WTC11 (cell line): ENCODE results near the gene TNS3. TPM values are rescaled to one million over a fixed set of nuclear protein-coding genes. Genes with fewer than 3 reads are reported as not detected.

ENCODE experiments used
- ATAC-seq: fragments of 200-7000 bp; cut with Tn5 transposase; 2 replicates; pipeline ENCODE4 v1.10.0; 2021; ENCODE audit warnings: mild to moderate bottlenecking, moderate library complexity
- CTCF ChIA-PET: fragments of 300-600 bp; sonication (Branson Sonifier 250); formaldehyde crosslinking; loops from one replicate; lab custom pipeline; 2021; ENCODE audit warnings: antibody characterized with exemption; lab: Charles Lee
- POLR2A ChIA-PET: fragments of 350-600 bp; sonication (Branson Sonifier 250); formaldehyde crosslinking; loops from one replicate; lab custom pipeline; 2021; ENCODE audit warnings: antibody characterized with exemption; lab: Charles Lee
- DNase-seq: peaks from one replicate; pipeline ENCODE4 v3.0.0; 2021; ENCODE audit warnings: low spot score
- H3K27ac Mint-ChIP-seq: 2 replicates; pipeline ENCODE4 v1.8.0; 2021; ENCODE audit warnings: mixed read lengths
- H3K27me3 Mint-ChIP-seq: 2 replicates; pipeline ENCODE4 v1.8.0; 2021; ENCODE audit warnings: low read depth, mild to moderate bottlenecking, moderate library complexity, mixed read lengths
- H3K36me3 Mint-ChIP-seq: 2 replicates; pipeline ENCODE4 v1.8.0; 2021; ENCODE audit warnings: mixed read lengths
- H3K4me1 Mint-ChIP-seq: 2 replicates; pipeline ENCODE4 v1.8.0; 2022; ENCODE audit warnings: mixed read lengths
- H3K4me3 Mint-ChIP-seq: 2 replicates; pipeline ENCODE4 v1.8.0; 2021; ENCODE audit warnings: mild to moderate bottlenecking, moderate library complexity, mixed read lengths
- H3K9me3 Mint-ChIP-seq: 2 replicates; pipeline ENCODE4 v1.8.0; 2021; ENCODE audit warnings: mixed read lengths
- ATF1 ChIP-seq: sonication (generic); formaldehyde crosslinking; IDR thresholded peaks from 2 replicates; pipeline ENCODE4 v1.8.1; 2023; ENCODE audit warnings: mild to moderate bottlenecking, moderate library complexity, missing genetic modification reagents
- ATF2 ChIP-seq: sonication (generic); formaldehyde crosslinking; IDR thresholded peaks from 2 replicates; pipeline ENCODE4 v1.8.1; 2022; ENCODE audit warnings: low read depth, missing genetic modification reagents, borderline replicate concordance
- CDX4 ChIP-seq: fragments of 250-450 bp; sonication (Bioruptor Pico); IDR thresholded peaks from 2 replicates; pipeline ENCODE4 v1.9.0; 2021; ENCODE audit warnings: moderate library complexity, mild to moderate bottlenecking, inconsistent platforms, borderline replicate concordance
- E2F1 ChIP-seq: sonication (generic); formaldehyde crosslinking; IDR thresholded peaks from 2 replicates; pipeline ENCODE4 v1.8.0; 2022; ENCODE audit warnings: mild to moderate bottlenecking, missing genetic modification reagents
- EMX1 ChIP-seq: fragments of 250-450 bp; sonication (Bioruptor Pico); IDR thresholded peaks from 2 replicates; pipeline ENCODE4 v1.8.0; 2021; ENCODE audit warnings: mild to moderate bottlenecking
- ETV6 ChIP-seq: sonication (generic); formaldehyde crosslinking; IDR thresholded peaks from 2 replicates; pipeline ENCODE4 v1.8.1; 2022; ENCODE audit warnings: mild to moderate bottlenecking, missing genetic modification reagents
- FOXP4 ChIP-seq: sonication (generic); formaldehyde crosslinking; IDR thresholded peaks from 2 replicates; pipeline ENCODE4 v1.8.0; 2022; ENCODE audit warnings: mild to moderate bottlenecking, missing genetic modification reagents
- KAT7 ChIP-seq: sonication (generic); formaldehyde crosslinking; IDR thresholded peaks from 2 replicates; pipeline ENCODE4 v1.8.1; 2023; ENCODE audit warnings: missing genetic modification reagents, mild to moderate bottlenecking, borderline replicate concordance
- MXD4 ChIP-seq: fragments of 250-450 bp; sonication (Bioruptor Pico); IDR thresholded peaks from 2 replicates; pipeline ENCODE4 v1.8.0; 2021; ENCODE audit warnings: mild to moderate bottlenecking, moderate library complexity, borderline replicate concordance
- PREB ChIP-seq: sonication (generic); formaldehyde crosslinking; IDR thresholded peaks from 2 replicates; pipeline ENCODE4 v1.8.1; 2022; ENCODE audit warnings: mild to moderate bottlenecking, missing genetic modification reagents, moderate library complexity, borderline replicate concordance
- RELA ChIP-seq: sonication (generic); formaldehyde crosslinking; IDR thresholded peaks from 2 replicates; pipeline ENCODE4 v1.8.1; 2022; ENCODE audit warnings: missing genetic modification reagents, mild to moderate bottlenecking, borderline replicate concordance
- SP1 ChIP-seq: sonication (generic); formaldehyde crosslinking; conservative IDR thresholded peaks from 2 replicates; pipeline ENCODE4 v1.8.1; 2022; ENCODE audit warnings: missing genetic modification reagents
- TEAD1 ChIP-seq: sonication (generic); formaldehyde crosslinking; IDR thresholded peaks from 2 replicates; pipeline ENCODE4 v1.8.0; 2022; ENCODE audit warnings: mild to moderate bottlenecking, missing genetic modification reagents
- ZMAT4 ChIP-seq: fragments of 250-450 bp; sonication (Bioruptor Pico); IDR thresholded peaks from 2 replicates; pipeline ENCODE4 v1.9.0; 2021; ENCODE audit warnings: mild to moderate bottlenecking
- ZNF263 ChIP-seq: sonication (generic); formaldehyde crosslinking; IDR thresholded peaks from 2 replicates; pipeline ENCODE4 v1.8.1; 2022; ENCODE audit warnings: low read depth, mild to moderate bottlenecking, moderate library complexity, missing genetic modification reagents
- ZNF512 ChIP-seq: sonication (generic); formaldehyde crosslinking; IDR thresholded peaks from 2 replicates; pipeline ENCODE4 v1.8.1; 2022; ENCODE audit warnings: missing genetic modification reagents, borderline replicate concordance
- total RNA-seq: library from RNA; stranded (reverse); gene quantifications from 3 replicates; pipeline ENCODE4 v1.2.3, GENCODE V29; 2021

Gene TNS3
- total RNA-seq, 1 experiment from 2014 or later = 37.7 TPM

- no peak for TF ChIP-seq ATF2
Measured at GRCh38 chr7:47278043-47278442, 303.9 kb downstream of the TNS3 start (continued).

- ChIA-PET POLR2A (no interaction called here), CTCF (interaction anchor here (4.5 kb wide), 1 partner anchor 11 kb away, joined by 36 read pairs; no protein-coding TSS in a partner anchor)
- peaks cover 6% of the 10 kb centered on the region; the same call in 1 of the 2 replicates for H3K36me3 Mint-ChIP-seq
- H3K4me3 Mint-ChIP-seq = no peak overlapping the region
- H3K9me3 Mint-ChIP-seq = no peaks in the 10 kb centered on the region
- ATAC-seq = no peak
- no peaks in the 10 kb centered on the region for H3K4me1 Mint-ChIP-seq
- no peak for DNase-seq
- TF ChIP-seq FOXP4 (CRISPR knock-in tag) (no peak), ZMAT4 (CRISPR knock-in tag) (no peak), TEAD1 (CRISPR knock-in tag) (no peak), ZNF263 (CRISPR knock-in tag) (no peak), E2F1 (CRISPR knock-in tag) (no peak), CDX4 (CRISPR knock-in tag) (no peak), ETV6 (no peak), RELA (no peak), ATF1 (CRISPR knock-in tag) (no peak), PREB (no peak)
- H3K27me3 Mint-ChIP-seq = no peaks in the 10 kb centered on the region
- H3K27ac Mint-ChIP-seq = no peak overlapping the region
Measured at GRCh38 chr7:47277321-47277781, 304.6 kb downstream of the TNS3 start.

- TF ChIP-seq EMX1 = no peak
- no peak for TF ChIP-seq KAT7 (CRISPR knock-in tag)
- no peak for TF ChIP-seq MXD4 (CRISPR knock-in tag)
- TF ChIP-seq ZNF512 (CRISPR knock-in tag) = no peak
- no peak for TF ChIP-seq SP1
- Mint-ChIP-seq H3K36me3 (no peaks in the 10 kb centered on the region; the same call in 1 of the 2 replicates), H3K27ac (no peak overlapping the region), H3K27me3 (no peaks in the 10 kb centered on the region), H3K4me3 (no peak overlapping the region), H3K4me1 (no peaks in the 10 kb centered on the region), H3K9me3 (peaks cover 5% of the 10 kb centered on the region; the same call in 1 of the 2 replicates)
- POLR2A ChIA-PET = no interaction called here
- DNase-seq (no peak), ATAC-seq (no peak)
- CTCF ChIA-PET = interaction anchor here (4.5 kb wide), 1 partner anchor 8 kb away, joined by 36 read pairs; no protein-coding TSS in a partner anchor
Measured at GRCh38 chr7:47273974-47274766, 307.7 kb downstream of the TNS3 start.
